GM12878 (cell line): ENCODE results near the gene CAMTA1. TPM values are rescaled to one million over a fixed set of nuclear protein-coding genes. Genes with fewer than 3 reads are reported as not detected.

Experiments used
- ATAC-seq: fragments of 200-7000 bp; cut with Tn5 transposase; 3 replicates; pipeline ENCODE4 v1.9.1; 2020; ENCODE audit warnings: mild to moderate bottlenecking, moderate library complexity
- BruUV-seq: library from RNA; stranded (reverse); fragments of 400-500 nt; replicated peaks from 2 replicates; lab custom pipeline; 2021; lab: Mats Ljungman, UMichigan
- CTCF ChIA-PET: fragments of 300-600 bp; sonication (Branson Sonifier 250); formaldehyde crosslinking; extraction: SDS; loops from one replicate; lab custom pipeline; 2021; ENCODE audit warnings: inconsistent platforms; lab: Yijun Ruan, JAX
- POLR2A ChIA-PET: fragments of 350-600 bp; formaldehyde crosslinking; extraction: SDS; loops from one replicate; lab custom pipeline; 2021; ENCODE audit warnings: inconsistent platforms; lab: Charles Lee
- RAD21 ChIA-PET: fragments of 300-600 bp; sonication (Branson Sonifier 250); formaldehyde crosslinking; loops from one replicate; lab custom pipeline; 2023; ENCODE audit warnings: antibody characterized with exemption; ENCODE audit not compliant: unreplicated experiment; lab: Charles Lee
- SMC1A ChIA-PET: fragments of 300-600 bp; sonication (Branson Sonifier 250); formaldehyde crosslinking; loops from one replicate; lab custom pipeline; 2023; ENCODE audit not compliant: unreplicated experiment, uncharacterized antibody; lab: Charles Lee
- DNase-seq: peaks from one replicate; pipeline ENCODE4 v3.0.0-alpha.2; 2011; ENCODE audit warnings: low read depth, low spot score
- FAIRE-seq: peaks from 3 replicates; lab custom pipeline; 2011; peaks lifted over from hg19 to GRCh38; lab: Jason Lieb, UNC
- H2AFZ ChIP-seq: 2 replicates; pipeline ENCODE4 v1.6.0; 2011; ENCODE audit warnings: low read depth, low read length, control low read depth; ENCODE audit not compliant: control insufficient read depth
- H3K27ac ChIP-seq: 2 replicates; pipeline ENCODE4 v1.5.1; 2011; ENCODE audit warnings: control low read depth; ENCODE audit not compliant: control insufficient read depth, insufficient read depth
- H3K27me3 ChIP-seq, 2 experiments: replicated peaks in 1 of 2; 2 replicates each; pipeline versions ENCODE4 v1.6.0 to v1.6.1; 2011; ENCODE audit warnings: low read length in 1 of 2; ENCODE audit not compliant: control insufficient read depth in 2 of 2, insufficient read depth in 2 of 2
- H3K36me3 ChIP-seq, 2 experiments: 2 replicates each; pipeline ENCODE4 v1.5.1; 2011; ENCODE audit warnings: low read length in 1 of 2; ENCODE audit not compliant: control insufficient read depth in 2 of 2, insufficient read depth in 2 of 2
- H3K4me1 ChIP-seq: 2 replicates; pipeline ENCODE4 v1.6.1; 2011; ENCODE audit warnings: mild to moderate bottlenecking, low read length, moderate library complexity, mixed read lengths; ENCODE audit not compliant: control insufficient read depth, insufficient read depth
- H3K4me2 ChIP-seq: 2 replicates; pipeline ENCODE4 v1.6.0; 2011; ENCODE audit warnings: control low read depth; ENCODE audit not compliant: control insufficient read depth, insufficient read depth
- H3K4me3 ChIP-seq: fragments of 200-600 bp; sonication (generic); 2 replicates; pipeline ENCODE4 v1.5.1; 2016
- H3K79me2 ChIP-seq: 2 replicates; pipeline ENCODE4 v1.6.0; 2011; ENCODE audit warnings: low read length; ENCODE audit not compliant: control insufficient read depth, insufficient read depth
- H3K9ac ChIP-seq: 2 replicates; pipeline ENCODE4 v1.8.0; 2011; ENCODE audit warnings: low read length, control low read depth, mixed read lengths; ENCODE audit not compliant: control insufficient read depth, insufficient read depth
- H3K9me3 ChIP-seq: replicated peaks from 3 replicates; pipeline ENCODE4 v1.5.1; 2011; ENCODE audit warnings: mild to moderate bottlenecking, low read length; ENCODE audit not compliant: control insufficient read depth, insufficient read depth
- H4K20me1 ChIP-seq: 2 replicates; pipeline ENCODE4 v1.6.0; 2011; ENCODE audit not compliant: control insufficient read depth, insufficient read depth
- BACH1 ChIP-seq: fragments of 450-650 bp; IDR thresholded peaks from 2 replicates; pipeline ENCODE4 v1.6.1; 2017; ENCODE audit warnings: mild to moderate bottlenecking, borderline replicate concordance
- BHLHE40 ChIP-seq, 2 experiments: fragments of 450-650 bp in 1 of 2; IDR thresholded peaks; 2 replicates each; pipeline ENCODE4 v1.6.1; 2011 to 2017; ENCODE audit warnings: low read depth in 2 of 2, borderline replicate concordance in 1 of 2, improper control_type of control experiment in 1 of 2, low read length in 1 of 2, mild to moderate bottlenecking in 1 of 2
- CHD4 ChIP-seq: fragments of 200-600 bp; sonication (generic); IDR thresholded peaks from 2 replicates; pipeline ENCODE4 v1.6.1; 2016; ENCODE audit warnings: mild to moderate bottlenecking
- ETV6 ChIP-seq, 2 experiments: fragments of 450-650 bp in 1 of 2; IDR thresholded peaks in 1 of 2; conservative IDR thresholded peaks in 1 of 2; 2 replicates each; pipeline ENCODE4 v1.6.1; 2014; ENCODE audit warnings: antibody characterized with exemption in 1 of 2, borderline replicate concordance in 1 of 2, low read depth in 1 of 2, mild to moderate bottlenecking in 1 of 2, moderate library complexity in 1 of 2
- EZH2 ChIP-seq: IDR thresholded peaks from 2 replicates; pipeline ENCODE4 v1.6.1; 2012; ENCODE audit warnings: low read depth, mild to moderate bottlenecking, control low read depth, inconsistent platforms, low read length, borderline replicate concordance; ENCODE audit not compliant: control insufficient read depth
- FOXM1 ChIP-seq: IDR thresholded peaks from 2 replicates; pipeline ENCODE4 v1.6.1; 2012; ENCODE audit warnings: low read depth, mild to moderate bottlenecking, inconsistent platforms, low read length, moderate library complexity
- HCFC1 ChIP-seq: fragments of 150-350 bp; IDR thresholded peaks from 2 replicates; pipeline ENCODE4 v1.6.1; 2014; ENCODE audit warnings: low read length
- JUND ChIP-seq: IDR thresholded peaks from 2 replicates; pipeline ENCODE4 v1.6.1; 2012; ENCODE audit warnings: low read depth, mild to moderate bottlenecking, low read length, improper control_type of control experiment, moderate library complexity
- MTA2 ChIP-seq: fragments of 450-650 bp; IDR thresholded peaks from 2 replicates; pipeline ENCODE4 v1.6.1; 2016; ENCODE audit warnings: low read depth, mild to moderate bottlenecking, moderate library complexity
- NR2C2 ChIP-seq: IDR thresholded peaks from 2 replicates; pipeline ENCODE4 v1.6.1; 2011; ENCODE audit warnings: borderline replicate concordance, low read depth; ENCODE audit not compliant: control insufficient read depth, insufficient read length
- TARDBP ChIP-seq: IDR thresholded peaks from 2 replicates; pipeline ENCODE4 v1.6.1; 2016; ENCODE audit warnings: borderline replicate concordance
- ZNF207 ChIP-seq: fragments of 450-650 bp; IDR thresholded peaks from 2 replicates; pipeline ENCODE4 v1.6.1; 2014; ENCODE audit warnings: antibody characterized with exemption, mild to moderate bottlenecking, borderline replicate concordance
- WGBS: methylation state at CpG from one replicate; pipeline ENCODE4 v1.1.6; 2016; ENCODE audit warnings: low lambda C conversion rate; ENCODE audit not compliant: insufficient replicate concordance, insufficient coverage; ENCODE audit errors: missing lambda C conversion rate; 5-methylcytosine and 5-hydroxymethylcytosine counted together
- in situ Hi-C: fragments of 300-500 bp; cut with MboI; formaldehyde crosslinking; loops from 9 replicates; pipeline ENCODE4 v1.14.3; 2018; ENCODE audit warnings: mixed read lengths
- intact Hi-C: fragments of 100-400 bp; cut with micrococcal nuclease; formaldehyde crosslinking; loops from one replicate; pipeline ENCODE4 v1.14.2; 2022; ENCODE audit not compliant: unreplicated experiment
- polyA plus RNA-seq, 11 experiments: library from polyadenylated mRNA; depleted of rRNA in 4 of 11; unstranded in 6 of 11; stranded (reverse) in 5 of 11; fragments of >200 nt; fragmentation: Nextera tagmentation in 4 of 11; fragmentation: Illumina TruSeq in 1 of 11; extraction: Ambion mirVana in 4 of 11; extraction: Trizol in 1 of 11; gene quantifications; 1 replicate in 1 of 11; 2 replicates in 10 of 11; pipeline versions ENCODE4 v1.2.1 to v1.2.3, GENCODE V29; 2011 to 2016; ENCODE audit warnings: inconsistent platforms in 2 of 11, missing spikeins in 2 of 11, low read depth in 1 of 11
- total RNA-seq, 4 experiments: library from RNA; depleted of rRNA in 3 of 4; stranded (reverse); fragments of >200 nt in 3 of 4; fragmentation: Illumina TruSeq in 1 of 4; extraction: Trizol in 1 of 4; gene quantifications; 2 replicates each; pipeline versions ENCODE4 v1.2.1 to v1.2.3, GENCODE V29; 2013 to 2021
- TF ChIP-seq, protein P1 (sequence below): fragments of 450-650 bp; IDR thresholded peaks from 2 replicates; pipeline ENCODE4 v1.6.1; 2014; ENCODE audit warnings: mild to moderate bottlenecking
- TF ChIP-seq, protein P2 (sequence below): fragments of 450-650 bp; IDR thresholded peaks from 2 replicates; pipeline ENCODE4 v1.6.1; 2017; ENCODE audit warnings: low read depth, mild to moderate bottlenecking, moderate library complexity
- TF ChIP-seq, protein P3 (sequence below): fragments of 450-650 bp; formaldehyde crosslinking; IDR thresholded peaks from 2 replicates; pipeline ENCODE4 v1.4.0; 2020; ENCODE audit warnings: mild to moderate bottlenecking, moderate library complexity
- TF ChIP-seq, protein P4 (sequence below): fragments of 450-650 bp; IDR thresholded peaks from 2 replicates; pipeline ENCODE4 v1.6.1; 2017; ENCODE audit warnings: mild to moderate bottlenecking

Gene CAMTA1
- total and polyA plus RNA-seq, 10 of the 15 experiments (the other 5 are each of a cell fraction or from before 2014, with no cell fraction given) = 37.7 to 148 (median 76.4) TPM

DNA sequence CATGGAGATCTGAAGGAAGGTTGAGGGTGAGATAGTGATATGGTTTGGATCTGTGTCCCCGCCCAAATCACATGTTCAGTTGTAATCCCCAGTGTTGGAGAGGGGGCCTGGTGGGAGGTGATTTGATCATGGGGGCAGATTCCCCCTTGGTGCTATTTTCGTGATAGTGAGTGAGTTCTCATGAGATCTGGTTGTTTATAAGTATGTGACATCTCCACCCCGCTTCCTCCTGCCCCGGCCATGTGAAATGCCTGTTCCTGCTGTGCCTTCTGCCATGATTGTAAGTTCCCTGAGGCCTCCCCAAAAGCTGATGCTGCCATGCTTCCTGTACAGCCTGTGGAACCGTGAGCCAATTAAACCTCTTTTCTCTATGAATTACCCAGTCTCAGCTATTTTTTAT lies 533.9 kb downstream of the CAMTA1 start:
- RAD21 ChIA-PET = no interaction called here
- H3K79me2 ChIP-seq = no peaks in the 10 kb centered on the region
- TF ChIP-seq FOXM1 (no peak), NR2C2 (no peak), EZH2 (no peak), ZNF207 (no peak), BHLHE40 (IDR thresholded peaks at IDR 0.05; ENCODE audit: borderline replicate concordance in 1 of 2, low read depth in 2 of 2, low read length in 1 of 2) (no peak), HCFC1 (no peak), BACH1 (no peak), CHD4 (no peak), ETV6 (conservative IDR thresholded peaks at IDR 0.05 in 1 of 2, IDR thresholded peaks at IDR 0.05 in 1 of 2; ENCODE audit: borderline replicate concordance in 1 of 2, low read depth in 1 of 2) (no peak), MTA2 (no peak), JUND (no peak), TARDBP (no peak)
- TF ChIP-seq, protein P1, sequence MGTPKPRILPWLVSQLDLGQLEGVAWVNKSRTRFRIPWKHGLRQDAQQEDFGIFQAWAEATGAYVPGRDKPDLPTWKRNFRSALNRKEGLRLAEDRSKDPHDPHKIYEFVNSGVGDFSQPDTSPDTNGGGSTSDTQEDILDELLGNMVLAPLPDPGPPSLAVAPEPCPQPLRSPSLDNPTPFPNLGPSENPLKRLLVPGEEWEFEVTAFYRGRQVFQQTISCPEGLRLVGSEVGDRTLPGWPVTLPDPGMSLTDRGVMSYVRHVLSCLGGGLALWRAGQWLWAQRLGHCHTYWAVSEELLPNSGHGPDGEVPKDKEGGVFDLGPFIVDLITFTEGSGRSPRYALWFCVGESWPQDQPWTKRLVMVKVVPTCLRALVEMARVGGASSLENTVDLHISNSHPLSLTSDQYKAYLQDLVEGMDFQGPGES = no peak
- TF ChIP-seq, protein P2, sequence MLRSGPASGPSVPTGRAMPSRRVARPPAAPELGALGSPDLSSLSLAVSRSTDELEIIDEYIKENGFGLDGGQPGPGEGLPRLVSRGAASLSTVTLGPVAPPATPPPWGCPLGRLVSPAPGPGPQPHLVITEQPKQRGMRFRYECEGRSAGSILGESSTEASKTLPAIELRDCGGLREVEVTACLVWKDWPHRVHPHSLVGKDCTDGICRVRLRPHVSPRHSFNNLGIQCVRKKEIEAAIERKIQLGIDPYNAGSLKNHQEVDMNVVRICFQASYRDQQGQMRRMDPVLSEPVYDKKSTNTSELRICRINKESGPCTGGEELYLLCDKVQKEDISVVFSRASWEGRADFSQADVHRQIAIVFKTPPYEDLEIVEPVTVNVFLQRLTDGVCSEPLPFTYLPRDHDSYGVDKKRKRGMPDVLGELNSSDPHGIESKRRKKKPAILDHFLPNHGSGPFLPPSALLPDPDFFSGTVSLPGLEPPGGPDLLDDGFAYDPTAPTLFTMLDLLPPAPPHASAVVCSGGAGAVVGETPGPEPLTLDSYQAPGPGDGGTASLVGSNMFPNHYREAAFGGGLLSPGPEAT = no peak
- TF ChIP-seq, protein P3, sequence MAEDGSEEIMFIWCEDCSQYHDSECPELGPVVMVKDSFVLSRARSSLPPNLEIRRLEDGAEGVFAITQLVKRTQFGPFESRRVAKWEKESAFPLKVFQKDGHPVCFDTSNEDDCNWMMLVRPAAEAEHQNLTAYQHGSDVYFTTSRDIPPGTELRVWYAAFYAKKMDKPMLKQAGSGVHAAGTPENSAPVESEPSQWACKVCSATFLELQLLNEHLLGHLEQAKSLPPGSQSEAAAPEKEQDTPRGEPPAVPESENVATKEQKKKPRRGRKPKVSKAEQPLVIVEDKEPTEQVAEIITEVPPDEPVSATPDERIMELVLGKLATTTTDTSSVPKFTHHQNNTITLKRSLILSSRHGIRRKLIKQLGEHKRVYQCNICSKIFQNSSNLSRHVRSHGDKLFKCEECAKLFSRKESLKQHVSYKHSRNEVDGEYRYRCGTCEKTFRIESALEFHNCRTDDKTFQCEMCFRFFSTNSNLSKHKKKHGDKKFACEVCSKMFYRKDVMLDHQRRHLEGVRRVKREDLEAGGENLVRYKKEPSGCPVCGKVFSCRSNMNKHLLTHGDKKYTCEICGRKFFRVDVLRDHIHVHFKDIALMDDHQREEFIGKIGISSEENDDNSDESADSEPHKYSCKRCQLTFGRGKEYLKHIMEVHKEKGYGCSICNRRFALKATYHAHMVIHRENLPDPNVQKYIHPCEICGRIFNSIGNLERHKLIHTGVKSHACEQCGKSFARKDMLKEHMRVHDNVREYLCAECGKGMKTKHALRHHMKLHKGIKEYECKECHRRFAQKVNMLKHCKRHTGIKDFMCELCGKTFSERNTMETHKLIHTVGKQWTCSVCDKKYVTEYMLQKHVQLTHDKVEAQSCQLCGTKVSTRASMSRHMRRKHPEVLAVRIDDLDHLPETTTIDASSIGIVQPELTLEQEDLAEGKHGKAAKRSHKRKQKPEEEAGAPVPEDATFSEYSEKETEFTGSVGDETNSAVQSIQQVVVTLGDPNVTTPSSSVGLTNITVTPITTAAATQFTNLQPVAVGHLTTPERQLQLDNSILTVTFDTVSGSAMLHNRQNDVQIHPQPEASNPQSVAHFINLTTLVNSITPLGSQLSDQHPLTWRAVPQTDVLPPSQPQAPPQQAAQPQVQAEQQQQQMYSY = no peak
- TF ChIP-seq, protein P4, sequence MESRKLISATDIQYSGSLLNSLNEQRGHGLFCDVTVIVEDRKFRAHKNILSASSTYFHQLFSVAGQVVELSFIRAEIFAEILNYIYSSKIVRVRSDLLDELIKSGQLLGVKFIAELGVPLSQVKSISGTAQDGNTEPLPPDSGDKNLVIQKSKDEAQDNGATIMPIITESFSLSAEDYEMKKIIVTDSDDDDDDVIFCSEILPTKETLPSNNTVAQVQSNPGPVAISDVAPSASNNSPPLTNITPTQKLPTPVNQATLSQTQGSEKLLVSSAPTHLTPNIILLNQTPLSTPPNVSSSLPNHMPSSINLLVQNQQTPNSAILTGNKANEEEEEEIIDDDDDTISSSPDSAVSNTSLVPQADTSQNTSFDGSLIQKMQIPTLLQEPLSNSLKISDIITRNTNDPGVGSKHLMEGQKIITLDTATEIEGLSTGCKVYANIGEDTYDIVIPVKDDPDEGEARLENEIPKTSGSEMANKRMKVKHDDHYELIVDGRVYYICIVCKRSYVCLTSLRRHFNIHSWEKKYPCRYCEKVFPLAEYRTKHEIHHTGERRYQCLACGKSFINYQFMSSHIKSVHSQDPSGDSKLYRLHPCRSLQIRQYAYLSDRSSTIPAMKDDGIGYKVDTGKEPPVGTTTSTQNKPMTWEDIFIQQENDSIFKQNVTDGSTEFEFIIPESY = no peak
- TF ChIP-seq, all 136 proteins: peak for 0
- DNase-seq (no peak), FAIRE-seq (no peak), ATAC-seq (no peak)
- no peak overlapping the region for H3K4me3 ChIP-seq
- H3K9me3 ChIP-seq = no peaks in the 10 kb centered on the region
- no peaks in the 10 kb centered on the region for H3K27me3 ChIP-seq
- POLR2A ChIA-PET = no interaction called here
- no peak overlapping the region for H3K9ac ChIP-seq
- H3K36me3 ChIP-seq = no peaks in the 10 kb centered on the region
- H3K4me2 ChIP-seq = no peak overlapping the region
- no peaks in the 10 kb centered on the region for H3K4me1 ChIP-seq
- in situ Hi-C loops (no loop called here), intact Hi-C loops (no loop called here)
- WGBS = 12% methylated on average over 5 of the region's 5 CpGs
- H2AFZ ChIP-seq = no peak overlapping the region
- SMC1A ChIA-PET = no interaction called here
- no TSS peak for BruUV-seq
- H3K27ac ChIP-seq = no peak overlapping the region
- no peaks in the 10 kb centered on the region for H4K20me1 ChIP-seq
- CTCF ChIA-PET = no interaction called here
